NCI-H345 treated with DMSO at 0.1 percent for 48 hours (cell line): Measurements from ENCODE around the gene CEP164.
"Not testable (repeated sequence)": the region's sequence is repeated elsewhere in the genome, so short reads cannot be mapped to it uniquely, and the experiment has no call there.

Experiments used
- DNase-seq: peaks from one replicate; lab custom pipeline; 2025; ENCODE audit not compliant: unreplicated experiment; lab: John Stamatoyannopoulos, UW

The CEP164 gene

DNA sequence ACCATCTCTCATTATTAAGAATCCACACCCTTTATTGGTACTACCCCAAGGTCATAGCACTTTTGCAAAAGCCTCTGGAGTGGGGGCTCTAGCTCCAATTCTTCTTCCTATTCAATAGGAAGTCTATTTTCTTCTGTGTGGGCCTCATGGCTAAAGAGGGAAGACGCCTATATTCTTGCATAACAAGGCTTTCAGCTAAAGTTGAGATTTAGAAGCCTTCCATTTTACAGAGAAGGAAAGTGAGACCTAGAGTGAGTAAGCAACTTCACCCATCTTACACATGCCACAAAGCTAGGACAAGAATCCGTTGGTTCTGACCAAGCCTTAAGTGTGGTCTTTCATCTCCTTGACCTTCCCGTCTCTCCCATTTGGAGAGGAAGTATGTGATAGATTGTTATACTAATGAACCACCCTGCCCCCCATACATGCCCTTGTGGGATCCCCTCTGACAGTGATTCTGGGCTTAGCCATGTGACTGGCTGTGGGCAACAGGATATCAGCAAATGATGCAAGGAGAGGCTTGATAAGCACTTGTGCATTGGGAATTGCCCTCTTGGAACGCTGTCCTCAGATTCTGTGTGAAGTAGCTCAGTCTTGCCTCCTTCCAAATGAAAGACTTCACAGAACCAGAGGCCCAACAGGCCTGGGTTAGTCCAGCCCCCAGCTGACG lies 23.9 kb upstream of the CEP164 start:
- no peak for DNase-seq

DNA sequence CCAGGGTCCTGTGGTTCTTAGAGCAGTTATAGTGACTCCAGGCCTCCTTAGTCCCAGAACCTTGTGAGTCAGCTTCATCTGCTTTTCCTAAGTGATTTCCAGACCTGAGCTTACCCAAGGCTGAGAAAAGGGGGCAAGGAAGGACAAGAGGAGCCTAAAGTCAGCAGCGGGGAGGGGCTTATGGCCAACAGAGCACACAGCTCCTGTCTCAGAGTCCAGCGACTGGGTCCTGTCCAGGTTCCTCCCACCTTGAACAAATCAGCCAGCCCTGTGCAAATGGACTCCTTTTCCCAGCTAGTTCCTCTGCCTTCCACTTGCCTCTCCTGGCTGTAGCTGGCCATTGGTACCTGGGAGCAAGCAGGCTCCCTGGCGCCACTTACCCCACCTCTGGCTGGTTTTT lies 22.5 kb upstream of the CEP164 start:
- DNase-seq = no peak

DNA sequence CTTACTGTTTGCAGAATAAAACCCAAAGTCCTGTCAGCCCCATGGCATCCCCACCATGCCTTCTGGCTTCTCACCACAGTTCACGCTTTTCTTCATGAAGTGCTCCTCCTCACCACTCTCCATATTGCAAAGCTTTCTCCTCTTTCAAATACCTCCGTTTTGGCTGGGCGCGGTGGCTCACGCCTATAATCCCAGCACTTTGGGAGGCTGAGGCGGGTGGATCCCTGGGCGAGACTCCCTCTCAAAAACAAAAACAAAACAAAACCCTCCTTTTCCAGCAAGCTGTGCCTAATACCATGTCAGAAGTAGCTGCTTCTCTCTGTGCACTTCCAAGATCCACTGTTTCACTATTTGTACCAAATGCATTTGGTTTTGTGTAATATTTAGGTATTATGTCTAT lies 18.3 kb upstream of the CEP164 start:
- DNase-seq = no peak

DNA sequence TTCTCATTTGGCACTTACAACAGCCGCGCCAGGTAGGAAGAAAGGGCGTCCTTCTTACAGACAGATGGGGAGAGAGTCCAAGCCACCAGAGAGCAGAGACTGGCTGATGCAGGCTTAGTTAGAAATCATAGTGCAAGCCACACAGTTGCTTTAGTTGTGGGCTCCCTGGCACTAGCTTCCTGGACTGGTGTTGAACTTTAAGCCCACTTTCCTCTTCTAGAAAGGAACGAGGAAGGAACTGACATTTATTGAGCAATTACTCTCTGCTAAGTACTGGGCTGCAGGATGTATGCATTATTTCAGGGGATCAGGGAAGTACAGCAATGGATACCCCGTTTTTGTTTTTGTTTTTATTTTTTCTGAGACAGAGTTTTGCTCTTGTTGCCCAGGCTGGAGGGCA lies 14.6 kb upstream of the CEP164 start:
- DNase-seq = no peak

DNA sequence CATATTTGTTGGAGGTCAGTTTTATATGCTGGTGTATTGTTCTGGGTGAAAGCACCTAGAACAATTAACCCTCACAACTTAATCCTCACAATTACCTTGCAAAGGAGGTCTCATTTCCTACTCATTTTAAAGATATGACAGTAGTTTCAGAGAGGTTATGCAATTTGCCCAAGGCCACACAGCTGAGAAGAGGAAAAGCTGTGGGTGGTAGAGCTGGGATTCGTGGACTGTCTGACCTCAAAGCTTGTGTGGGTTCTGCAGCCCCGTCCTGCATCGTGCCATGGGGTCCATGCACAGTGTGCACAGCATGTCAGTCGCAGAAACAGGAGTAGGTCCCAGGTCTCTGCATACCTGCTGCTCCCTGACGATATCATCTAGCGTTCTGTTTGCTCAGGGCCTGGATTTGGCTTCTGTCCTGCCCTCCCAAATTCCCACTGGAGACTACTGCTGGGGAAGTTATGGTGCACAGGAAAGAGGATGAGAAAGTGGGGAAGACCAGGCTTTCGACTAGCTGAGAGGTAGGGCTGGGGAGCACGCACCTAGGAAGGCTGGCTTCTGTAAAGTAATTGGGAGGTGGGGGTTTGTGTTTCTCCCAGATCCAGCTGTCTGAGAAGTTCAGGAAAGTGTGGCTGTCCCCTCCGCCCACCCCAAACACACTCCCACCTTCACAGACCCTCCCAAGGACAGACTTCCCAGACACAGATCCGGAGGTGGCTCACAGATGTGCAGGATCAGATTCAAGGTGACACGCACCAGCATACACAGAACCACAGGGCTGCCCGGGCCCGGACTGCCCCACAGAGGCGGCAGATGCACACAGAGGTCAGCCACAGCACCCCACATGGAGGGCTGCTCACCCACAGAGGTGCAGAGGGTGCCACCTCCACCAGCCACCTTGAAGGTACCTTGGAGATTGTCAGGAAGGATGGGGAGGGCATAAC lies 13.6 kb upstream of the CEP164 start:
- no peak for DNase-seq

DNA sequence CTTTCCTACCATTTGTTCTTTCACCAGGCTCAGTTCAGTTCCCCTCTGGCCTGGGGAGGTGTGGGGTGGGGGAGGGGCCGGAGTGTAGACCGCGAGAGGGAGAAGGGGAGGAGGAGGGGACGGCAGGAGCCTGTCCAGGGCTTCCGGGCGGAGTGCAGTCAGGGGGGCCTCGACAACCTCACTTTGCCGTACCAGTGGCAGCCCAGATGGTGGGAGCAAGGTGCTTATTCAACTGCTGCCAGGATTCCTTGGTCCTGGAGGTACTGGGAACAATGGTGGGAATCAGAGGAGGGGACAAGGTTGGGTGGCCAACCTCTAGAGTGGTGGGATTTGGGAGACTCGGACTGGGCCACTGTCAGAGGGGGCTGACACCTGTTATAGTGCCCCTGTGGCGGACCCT lies 12.8 kb upstream of the CEP164 start:
- no peak for DNase-seq

DNA sequence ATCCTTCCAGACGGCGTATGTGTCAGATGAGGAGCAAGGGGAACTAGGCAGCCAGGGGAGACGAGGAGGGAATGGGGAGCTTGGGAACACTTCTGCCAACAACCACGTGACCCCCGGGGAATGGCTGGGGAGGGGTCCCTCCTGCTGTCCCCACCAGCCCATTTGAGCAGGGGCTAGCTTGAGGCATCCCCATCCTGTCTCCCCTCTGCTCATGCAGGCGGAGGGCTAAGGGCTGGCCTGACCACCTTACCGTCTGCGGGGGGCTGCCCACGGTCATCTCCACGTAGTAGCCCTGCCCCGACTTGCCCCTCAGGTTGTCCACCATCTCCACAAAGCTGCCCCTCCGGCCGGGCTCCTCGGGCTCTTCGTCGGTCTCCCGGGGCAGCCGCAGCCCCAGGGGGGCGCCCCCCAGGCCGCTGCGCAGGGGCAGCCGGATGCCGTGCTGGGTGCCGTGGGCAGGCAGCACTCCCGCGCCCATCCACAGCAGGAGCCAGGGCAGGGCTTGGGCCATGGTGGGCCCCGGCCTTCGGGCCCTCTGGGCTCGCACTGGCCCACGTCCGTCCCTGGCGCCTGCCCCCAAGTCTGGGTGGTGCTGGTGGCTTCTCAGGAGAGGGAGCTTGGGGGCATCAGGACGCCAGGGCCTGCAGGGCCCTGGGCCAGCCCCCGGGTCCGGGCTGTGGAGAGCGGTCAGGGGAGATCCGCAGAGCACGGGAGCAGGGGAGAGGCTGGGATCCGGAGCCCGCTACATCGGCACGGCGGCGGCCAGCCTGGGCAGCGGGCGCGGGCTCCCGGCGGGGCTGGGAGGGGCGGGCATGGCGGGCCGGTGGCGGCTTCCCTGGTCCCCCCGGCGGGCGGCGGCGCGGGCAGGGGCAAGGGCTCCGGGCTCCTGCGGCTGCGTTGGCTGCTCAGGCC lies 12.1 kb upstream of the CEP164 start:
- no peak for DNase-seq

DNA sequence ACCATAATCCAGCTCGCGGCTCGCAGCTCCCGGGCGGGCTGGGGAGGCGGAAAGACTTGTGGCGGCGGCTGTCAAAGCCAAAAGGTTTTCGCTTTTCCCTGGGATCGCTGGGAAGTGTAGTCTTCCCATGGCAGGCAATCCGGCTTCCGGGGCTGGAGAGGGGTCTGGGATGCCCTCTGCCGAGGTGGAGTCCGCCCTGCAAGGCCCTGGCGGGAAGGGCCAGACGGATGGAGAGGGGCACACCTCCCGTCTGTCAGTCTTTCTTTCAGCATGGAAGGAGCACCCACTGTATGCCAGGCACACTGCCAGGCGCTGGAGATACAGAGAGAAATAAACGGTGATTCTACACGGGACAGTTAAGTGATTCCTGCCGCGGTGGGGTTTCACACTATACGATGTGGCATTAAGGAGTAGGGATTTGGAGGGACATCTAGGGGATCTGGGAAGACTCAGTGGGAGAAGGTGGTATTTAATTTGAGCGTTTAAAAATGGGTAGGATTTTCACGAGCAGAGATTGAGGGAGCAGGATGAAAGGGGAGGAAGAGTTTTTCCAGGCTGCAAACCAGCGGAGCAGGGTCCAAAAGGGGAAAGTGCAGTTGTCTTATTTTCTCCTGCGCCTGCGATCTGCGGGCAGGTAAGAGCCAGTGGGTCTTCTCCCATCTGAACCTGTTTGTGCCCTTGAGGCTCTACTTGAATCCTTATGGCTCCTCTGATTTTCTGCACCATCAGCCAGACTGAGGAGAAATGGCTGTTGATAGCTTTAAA lies 11.3 kb upstream of the CEP164 start, which contains the start of gene BACE1:
Gene BACE1 (minus strand): TSS at position 60 of the 765 bp plus-strand sequence. CDS start 461 bp downstream, outside the sequence.
- peak; percentile 75 for DNase-seq

DNA sequence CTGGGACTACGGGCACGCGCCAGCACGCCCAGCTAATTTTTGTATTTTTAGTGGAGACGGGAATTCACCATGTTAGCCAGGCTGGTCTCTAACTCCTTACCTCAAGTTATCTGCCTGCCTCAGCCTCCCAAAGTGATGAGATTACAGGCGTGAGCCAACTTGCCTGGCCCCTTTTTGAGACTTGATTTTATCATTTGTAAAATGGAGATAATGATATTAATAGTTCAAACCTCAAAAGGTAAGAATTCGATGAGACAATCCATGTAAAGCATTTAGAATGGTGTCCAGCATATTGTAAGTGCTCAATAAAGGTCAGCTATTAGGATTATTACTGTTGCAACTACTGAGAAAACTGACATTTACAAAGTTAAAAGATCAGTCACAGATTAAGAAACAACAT lies 8.9 kb upstream of the CEP164 start:
- no peak for DNase-seq

DNA sequence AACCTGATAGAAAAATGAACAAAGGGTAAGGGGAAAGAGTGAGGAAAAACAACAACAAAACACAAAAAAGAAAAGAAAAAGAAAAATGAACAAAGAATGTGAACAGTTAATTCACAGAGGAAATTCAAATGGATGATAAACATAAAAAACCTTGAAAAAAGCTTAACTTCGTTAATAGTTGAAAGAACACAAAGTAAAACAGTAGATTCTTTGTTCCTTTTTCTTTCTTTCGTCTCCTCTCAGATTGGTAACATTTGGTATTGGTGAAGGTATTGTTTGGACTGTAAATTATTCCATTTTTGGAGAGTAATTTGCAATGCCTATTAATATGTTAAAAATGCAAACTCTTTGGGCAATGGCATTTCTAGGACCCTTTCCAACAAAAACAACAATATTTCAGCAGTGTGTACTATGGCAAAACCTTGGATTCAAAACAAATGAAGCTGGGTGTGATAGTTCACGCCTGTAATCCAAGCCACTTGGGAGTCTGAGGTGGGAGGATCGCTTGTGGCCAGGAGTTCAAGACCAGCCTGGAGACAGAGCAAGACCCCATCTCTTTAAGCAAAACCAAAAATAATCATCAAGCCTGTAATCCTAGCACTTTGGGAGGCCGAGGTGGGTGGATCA lies 8.3 kb upstream of the CEP164 start:
- DNase-seq = no peak

DNA sequence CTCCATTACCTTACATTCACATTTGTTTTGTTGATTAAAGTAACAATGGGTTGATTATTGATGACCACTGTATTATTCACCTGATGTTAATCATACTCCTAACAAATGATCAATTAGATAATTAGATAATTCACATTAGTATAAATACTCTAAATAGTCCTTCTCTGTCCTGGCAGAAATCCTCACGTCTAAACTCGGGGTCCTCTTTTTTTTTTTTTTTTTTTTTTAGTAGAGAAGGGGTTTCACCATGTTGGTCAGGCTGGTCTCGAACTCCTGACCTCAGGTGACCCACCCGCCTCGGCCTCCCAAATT lies 443 bp upstream of the CEP164 start:
- not testable (repeated sequence) for DNase-seq

DNA sequence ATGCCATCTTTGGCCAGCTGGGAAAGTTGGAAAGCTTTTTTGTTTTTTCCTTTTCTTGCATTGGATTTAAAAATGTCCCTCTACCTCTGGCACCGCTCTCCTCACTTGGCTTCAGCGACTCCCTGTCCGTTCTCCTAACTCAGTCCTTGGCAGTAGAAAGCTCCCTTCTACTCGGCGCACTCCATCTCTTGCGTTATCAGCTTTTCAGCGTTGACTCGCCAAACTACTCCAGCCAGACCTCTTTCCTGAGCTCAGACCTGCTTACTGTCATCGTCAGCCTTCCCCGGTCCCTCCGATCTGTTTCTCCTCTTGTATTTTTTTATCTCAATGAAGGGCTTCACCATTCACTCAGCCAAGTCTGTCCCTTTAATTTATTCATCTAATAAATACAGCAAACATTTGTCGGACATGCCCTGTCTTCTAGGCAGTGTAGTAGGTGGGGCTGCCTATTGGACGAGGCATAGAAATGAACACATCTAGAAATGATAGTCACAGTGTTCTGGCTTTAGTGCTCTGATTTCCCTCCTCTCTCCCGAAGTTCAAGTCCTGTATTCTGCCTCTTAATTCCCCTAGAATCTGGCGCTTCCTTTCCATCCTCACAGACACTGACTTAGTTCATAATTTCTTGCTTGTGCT lies 839 bp downstream of the CEP164 start:
- peak; percentile 11 for DNase-seq

DNA sequence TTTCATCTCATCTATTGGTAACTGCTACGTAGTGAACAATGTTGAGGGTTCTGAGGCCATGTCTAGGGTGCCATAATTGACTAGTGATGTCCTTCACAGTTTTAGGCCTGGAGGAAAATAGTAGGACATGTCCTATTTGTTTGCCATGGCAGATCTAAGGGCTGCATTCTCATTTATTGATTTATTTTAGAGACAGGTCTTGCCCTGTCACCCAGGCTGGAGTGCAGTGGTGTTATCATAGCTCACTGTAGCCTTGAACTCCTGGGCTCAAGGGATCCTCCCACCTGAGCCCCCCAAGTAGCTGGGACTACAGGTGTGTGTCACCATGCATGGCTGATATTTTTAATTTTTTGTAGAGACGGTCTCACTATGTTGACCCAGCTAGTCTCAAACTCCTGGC lies 5.2 kb downstream of the CEP164 start:
- no peak for DNase-seq

DNA sequence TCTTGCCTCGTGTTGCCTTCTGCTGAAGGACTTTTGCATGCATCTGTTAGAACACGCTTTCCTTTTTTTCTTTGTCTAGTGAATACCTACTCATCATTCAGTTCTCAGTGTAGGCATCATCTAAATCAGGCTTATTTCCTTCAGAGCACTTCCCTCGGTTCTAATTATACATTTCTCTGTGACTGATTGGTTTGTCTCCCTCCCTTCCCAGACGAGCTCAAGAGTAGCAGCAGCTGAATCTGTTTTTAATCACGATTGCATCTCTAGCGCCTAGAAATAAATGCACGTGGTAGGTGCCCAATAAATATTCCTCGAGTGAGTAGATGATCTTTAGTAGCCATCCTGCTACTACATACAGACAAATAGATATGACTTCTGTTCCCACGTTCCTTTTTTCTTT lies 6.3 kb downstream of the CEP164 start:
- no peak for DNase-seq

DNA sequence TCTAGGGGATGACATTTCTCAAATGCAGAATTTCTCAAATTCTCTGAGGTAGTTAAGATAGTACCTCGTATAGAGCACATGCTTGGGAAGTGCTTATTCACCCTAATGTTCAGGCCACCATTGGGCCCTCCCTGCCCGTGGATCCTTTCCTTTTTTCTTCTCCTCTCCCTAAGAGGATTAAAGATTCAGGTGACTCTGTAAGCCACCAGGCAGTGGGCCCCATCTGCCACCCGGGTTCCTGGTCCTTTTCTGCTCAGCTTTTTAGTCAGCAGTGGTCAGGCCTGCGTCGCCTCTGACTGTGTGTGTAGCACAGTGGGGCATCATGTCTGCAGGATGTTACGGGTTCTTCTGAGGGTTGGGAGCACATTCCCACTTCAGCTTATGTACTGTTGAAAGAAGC lies 7.2 kb downstream of the CEP164 start:
- no peak for DNase-seq

DNA sequence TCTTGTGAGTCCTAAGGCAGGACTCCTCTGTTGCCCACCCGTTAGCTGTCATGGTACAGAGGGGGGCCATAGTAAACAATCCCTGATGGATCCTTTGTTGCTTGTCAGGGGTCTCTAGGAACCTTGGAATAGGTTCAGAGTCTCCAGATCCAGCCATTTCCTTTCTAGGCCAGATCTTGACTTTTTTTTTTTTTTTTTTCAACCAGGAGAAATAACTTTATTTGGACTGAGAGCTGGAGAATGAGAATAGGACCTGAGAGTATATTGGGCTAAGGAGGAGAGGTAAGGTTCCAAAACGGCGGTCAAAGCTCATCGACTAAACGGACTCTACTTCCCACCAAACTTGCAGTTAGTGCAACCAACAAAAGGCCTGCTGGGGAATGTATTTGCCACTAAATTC lies 7.7 kb downstream of the CEP164 start:
- DNase-seq = no peak

DNA sequence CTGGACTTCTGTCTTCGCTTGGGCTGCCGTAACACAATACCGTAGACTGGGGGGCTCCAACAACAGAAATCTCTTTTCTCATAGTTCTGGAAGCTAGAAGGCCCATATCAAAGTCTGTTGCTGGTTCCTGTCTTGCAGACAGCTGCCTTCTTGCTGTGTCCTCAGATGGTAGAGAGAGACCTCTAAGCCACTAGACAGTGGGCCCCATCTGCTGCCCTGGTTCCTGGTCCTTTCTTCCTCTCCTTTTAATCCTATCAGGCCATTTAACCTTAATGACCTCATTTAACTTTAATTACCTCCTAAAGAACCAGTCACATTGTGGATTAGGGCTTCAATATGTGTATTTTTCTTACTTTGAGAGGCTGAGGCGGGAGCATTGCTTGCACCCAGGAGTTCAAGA lies 9.4 kb downstream of the CEP164 start:
- no peak for DNase-seq

DNA sequence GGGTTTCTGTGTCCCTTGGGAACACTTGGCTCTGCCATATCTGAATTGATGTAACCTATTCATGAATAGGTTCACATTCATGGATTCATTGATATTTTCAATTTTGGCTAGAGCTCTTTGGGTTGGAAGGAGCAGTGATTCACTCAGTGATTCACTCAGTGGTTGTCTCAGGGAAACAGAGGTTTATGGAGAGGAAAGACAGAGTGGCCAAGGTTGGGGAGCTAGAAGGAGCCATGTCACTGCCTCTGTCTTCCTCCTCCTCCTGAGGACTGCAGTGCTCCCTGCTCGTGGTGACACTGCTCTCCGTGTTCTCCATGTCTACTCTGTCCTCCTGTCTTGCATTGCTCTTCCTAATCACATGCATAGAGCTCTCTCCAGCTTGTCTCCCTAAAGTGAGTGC lies 17.4 kb downstream of the CEP164 start:
- DNase-seq = no peak

DNA sequence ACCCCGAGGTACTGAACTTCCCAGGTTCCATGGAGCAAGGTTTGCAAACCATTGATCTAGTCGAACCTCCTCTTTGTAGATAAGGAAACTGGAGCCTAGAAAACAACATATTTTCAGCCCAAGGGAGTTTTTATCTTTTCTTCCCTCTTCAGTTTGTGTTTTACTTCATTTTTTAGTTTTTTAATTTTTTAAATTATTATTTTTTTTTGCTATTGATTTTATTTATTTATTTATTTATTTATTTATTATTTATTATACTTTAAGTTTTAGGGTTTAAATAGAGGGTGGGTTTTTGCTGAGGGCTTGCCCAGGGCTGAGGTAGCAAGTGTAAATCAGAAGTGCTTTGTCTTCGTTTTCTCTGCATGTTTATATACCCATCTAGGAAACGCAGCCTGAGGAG lies 26.9 kb downstream of the CEP164 start:
- no peak for DNase-seq
